A549 (cell line): ENCODE results near the gene NTN4. TPM values are rescaled to one million over a fixed set of nuclear protein-coding genes. Genes with fewer than 3 reads are reported as not detected.

Source experiments
- ATAC-seq, 2 experiments: fragments of 200-7000 bp in 1 of 2; fragments of >200 bp in 1 of 2; cut with Nextera tagmentation in 1 of 2; cut with Tn5 transposase in 1 of 2; 3 replicates each; pipeline versions ENCODE4 v1.8.0 to v1.9.1; 2018 to 2020; ENCODE audit warnings: mild to moderate bottlenecking in 1 of 2, moderate library complexity in 1 of 2
- CTCF ChIA-PET: fragments of 300-600 bp; sonication (Branson Sonifier 250); formaldehyde crosslinking; extraction: SDS; loops from one replicate; lab custom pipeline; 2021; ENCODE audit warnings: antibody characterized with exemption, inconsistent platforms; lab: Yijun Ruan, JAX
- POLR2A ChIA-PET: fragments of 350-600 bp; formaldehyde crosslinking; extraction: SDS; loops from one replicate; lab custom pipeline; 2021; ENCODE audit warnings: antibody characterized with exemption, inconsistent platforms; lab: Yijun Ruan, JAX
- DNase-seq, 2 experiments: peaks; one replicate each; pipeline versions ENCODE4 v3.0.0 to v3.0.0-alpha.2; 2011 to 2016; ENCODE audit warnings: low read depth in 1 of 2, low spot score in 1 of 2
- FAIRE-seq: peaks from 2 replicates; lab custom pipeline; 2011; peaks lifted over from hg19 to GRCh38; lab: Jason Lieb, UNC
- H3K27ac ChIP-seq, 2 experiments: fragments of >200 bp; sonication (Bioruptor Twin); formaldehyde crosslinking; 3 replicates each; pipeline ENCODE4 v1.5.1; 2016 to 2017
- H3K4me1 ChIP-seq: fragments of >200 bp; sonication (Bioruptor Twin); formaldehyde crosslinking; 3 replicates; pipeline ENCODE4 v1.6.1; 2016
- H3K4me2 ChIP-seq: fragments of >200 bp; sonication (Bioruptor Twin); formaldehyde crosslinking; 3 replicates; pipeline ENCODE4 v1.6.1; 2016
- H3K4me3 ChIP-seq: fragments of >200 bp; sonication (Bioruptor Twin); formaldehyde crosslinking; 3 replicates; pipeline ENCODE4 v1.5.1; 2016
- H3K9me3 ChIP-seq: fragments of >200 bp; sonication (Bioruptor Twin); formaldehyde crosslinking; 3 replicates; pipeline ENCODE4 v1.6.1; 2016
- CEBPB ChIP-seq, 2 experiments: fragments of >200 bp in 1 of 2; sonication (Bioruptor Twin) in 1 of 2; formaldehyde crosslinking in 1 of 2; IDR thresholded peaks; 2 replicates each; pipeline ENCODE4 v1.6.1; 2012 to 2016
- CHD4 ChIP-seq: fragments of 200-600 bp; sonication (generic); IDR thresholded peaks from 2 replicates; pipeline ENCODE4 v1.6.1; 2016; ENCODE audit warnings: antibody characterized with exemption, mild to moderate bottlenecking, borderline replicate concordance
- EHMT2 ChIP-seq: fragments of 200-600 bp; sonication (generic); IDR thresholded peaks from 2 replicates; pipeline ENCODE4 v1.6.1; 2016; ENCODE audit warnings: antibody characterized with exemption, low read depth, mild to moderate bottlenecking, moderate library complexity
- FOSL2 ChIP-seq, 2 experiments: fragments of 450-650 bp in 1 of 2; fragments of >200 bp in 1 of 2; sonication (Bioruptor Twin) in 1 of 2; formaldehyde crosslinking; IDR thresholded peaks; 2 replicates each; pipeline versions ENCODE4 v1.5.0 to v1.6.1; 2016 to 2020; ENCODE audit warnings: mild to moderate bottlenecking in 1 of 2, moderate library complexity in 1 of 2
- GATA3 ChIP-seq: IDR thresholded peaks from 2 replicates; pipeline ENCODE4 v1.6.1; 2012; ENCODE audit warnings: borderline replicate concordance
- HDAC2 ChIP-seq: fragments of 200-600 bp; sonication (generic); IDR thresholded peaks from 2 replicates; pipeline ENCODE4 v1.6.1; 2016
- HOXA7 ChIP-seq: fragments of 250-450 bp; sonication (Bioruptor Pico); IDR thresholded peaks from 2 replicates; pipeline ENCODE4 v1.5.0; 2020; ENCODE audit warnings: mild to moderate bottlenecking, moderate library complexity
- HOXB13 ChIP-seq: fragments of 250-450 bp; sonication (Bioruptor Pico); IDR thresholded peaks from 2 replicates; pipeline ENCODE4 v1.5.0; 2020; ENCODE audit warnings: low read depth, mild to moderate bottlenecking, moderate library complexity
- HOXB5 ChIP-seq: fragments of 250-450 bp; sonication (Bioruptor Pico); IDR thresholded peaks from 2 replicates; pipeline ENCODE4 v1.5.0; 2020; ENCODE audit warnings: mild to moderate bottlenecking, moderate library complexity
- JUN ChIP-seq, 2 experiments: fragments of >200 bp; sonication (Bioruptor Twin); formaldehyde crosslinking; IDR thresholded peaks; 2 replicates in 1 of 2; 3 replicates in 1 of 2; pipeline ENCODE4 v1.6.1; 2016 to 2017
- JUNB ChIP-seq: fragments of >200 bp; sonication (Bioruptor Twin); formaldehyde crosslinking; IDR thresholded peaks from 2 replicates; pipeline ENCODE4 v1.6.1; 2016
- POLR2AphosphoS2 ChIP-seq: conservative IDR thresholded peaks from 2 replicates; pipeline ENCODE4 v1.6.1; 2012; ENCODE audit warnings: low read length, improper control_type of control experiment, inconsistent platforms
- SREBF2 ChIP-seq: fragments of 450-650 bp; IDR thresholded peaks from 2 replicates; pipeline ENCODE4 v1.6.1; 2014; ENCODE audit warnings: mild to moderate bottlenecking, moderate library complexity
- WGBS: methylation state at CpG from one replicate; pipeline ENCODE4 v1.1.6; 2017; ENCODE audit errors: missing lambda C conversion rate; 5-methylcytosine and 5-hydroxymethylcytosine counted together
- polyA plus RNA-seq, 4 experiments: library from polyadenylated mRNA; depleted of rRNA in 3 of 4; stranded (reverse); fragments of >200 nt; fragmentation: RNase III in 1 of 4; extraction: RNeasy Plus Mini Kit Qiagen cat#74134 plus additional on column Dnase treatment in 1 of 4; gene quantifications; 2 replicates in 3 of 4; 3 replicates in 1 of 4; pipeline ENCODE4 v1.2.3, GENCODE V29; 2011 to 2017
- TF ChIP-seq, protein P1 (sequence below): IDR thresholded peaks from 2 replicates; pipeline ENCODE4 v1.6.1; 2012; ENCODE audit warnings: low read depth, borderline replicate concordance
- TF ChIP-seq, protein P2 (sequence below): fragments of 450-650 bp; IDR thresholded peaks from 2 replicates; pipeline ENCODE4 v1.6.1; 2014; ENCODE audit warnings: antibody characterized with exemption
- TF ChIP-seq, protein P3 (sequence below): fragments of >200 bp; sonication (Bioruptor Twin); formaldehyde crosslinking; IDR thresholded peaks from 2 replicates; pipeline ENCODE4 v1.6.1; 2016
- TF ChIP-seq, protein P4 (sequence below): fragments of 250-450 bp; sonication (Bioruptor Pico); IDR thresholded peaks from 2 replicates; pipeline ENCODE4 v1.5.0; 2020; ENCODE audit warnings: low read depth, mild to moderate bottlenecking, moderate library complexity
- TF ChIP-seq, protein P5 (sequence below): fragments of 150-350 bp; IDR thresholded peaks from 2 replicates; pipeline ENCODE4 v1.6.1; 2014; ENCODE audit warnings: low read depth, mild to moderate bottlenecking, low read length
- TF ChIP-seq, protein P6 (sequence below): fragments of >200 bp; sonication (Bioruptor Twin); formaldehyde crosslinking; IDR thresholded peaks from 3 replicates; pipeline ENCODE4 v1.6.1; 2016

NTN4 gene
- polyA plus RNA-seq, 2 of the 4 experiments (the other 2 are of a cell fraction), result 37.3 to 132 TPM

DNA sequence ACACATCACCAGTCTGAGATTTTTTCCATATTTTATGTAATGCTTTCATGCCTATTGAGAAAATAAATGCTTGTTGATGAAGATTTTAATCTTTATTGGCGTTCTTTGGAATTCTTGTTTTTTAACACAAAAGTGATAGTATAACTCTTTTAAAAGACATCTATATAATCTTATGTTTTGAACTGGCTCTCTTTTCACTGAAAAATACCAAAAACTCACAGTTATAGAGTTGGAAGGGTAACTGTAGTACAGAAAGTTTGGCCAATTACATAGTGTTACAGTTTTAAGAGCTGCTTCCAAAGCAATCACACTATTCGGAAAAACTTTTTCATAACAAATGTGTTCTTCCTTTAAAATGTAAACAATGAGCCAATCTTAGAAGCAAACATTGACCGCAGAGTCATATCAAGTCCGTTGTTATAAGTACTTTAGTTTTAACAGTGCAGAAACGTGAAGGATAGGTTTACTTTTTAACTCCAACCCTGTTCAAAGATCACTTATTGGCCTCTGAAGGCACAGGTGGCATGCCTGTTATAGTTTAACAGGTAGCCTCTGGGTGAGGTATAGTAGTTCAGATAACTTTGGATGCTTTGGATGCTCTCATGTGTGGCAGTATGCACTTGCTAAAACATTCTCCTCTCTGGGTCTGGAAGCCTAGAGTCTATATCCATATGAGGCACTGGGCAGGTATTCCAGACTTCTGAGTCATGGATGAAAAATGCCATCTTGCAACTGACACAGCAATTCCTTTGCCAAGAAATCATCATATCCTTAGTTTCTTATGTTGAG, 12.1 kb upstream of the NTN4 start (continued):
- TF ChIP-seq GATA3, result peak; percentile 94; the same call in 1 of the 2 replicates
- TF ChIP-seq CHD4, result no peak
- no peak for TF ChIP-seq HDAC2
- peak; percentile 86 to 92; a peak in 4 of 5 replicates for TF ChIP-seq JUN (IDR thresholded peaks at IDR 0.05)
- TF ChIP-seq SREBF2, result no peak
- TF ChIP-seq POLR2AphosphoS2, result no peak
- no peak for TF ChIP-seq HOXB13 (CRISPR knock-in tag)
- TF ChIP-seq, protein P1, sequence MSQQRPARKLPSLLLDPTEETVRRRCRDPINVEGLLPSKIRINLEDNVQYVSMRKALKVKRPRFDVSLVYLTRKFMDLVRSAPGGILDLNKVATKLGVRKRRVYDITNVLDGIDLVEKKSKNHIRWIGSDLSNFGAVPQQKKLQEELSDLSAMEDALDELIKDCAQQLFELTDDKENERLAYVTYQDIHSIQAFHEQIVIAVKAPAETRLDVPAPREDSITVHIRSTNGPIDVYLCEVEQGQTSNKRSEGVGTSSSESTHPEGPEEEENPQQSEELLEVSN, result no peak
- TF ChIP-seq, protein P2, sequence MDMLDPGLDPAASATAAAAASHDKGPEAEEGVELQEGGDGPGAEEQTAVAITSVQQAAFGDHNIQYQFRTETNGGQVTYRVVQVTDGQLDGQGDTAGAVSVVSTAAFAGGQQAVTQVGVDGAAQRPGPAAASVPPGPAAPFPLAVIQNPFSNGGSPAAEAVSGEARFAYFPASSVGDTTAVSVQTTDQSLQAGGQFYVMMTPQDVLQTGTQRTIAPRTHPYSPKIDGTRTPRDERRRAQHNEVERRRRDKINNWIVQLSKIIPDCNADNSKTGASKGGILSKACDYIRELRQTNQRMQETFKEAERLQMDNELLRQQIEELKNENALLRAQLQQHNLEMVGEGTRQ, result no peak
- 0 out of 2 replicates have a peak, but pooled peaks have one; percentile 36 for TF ChIP-seq HOXB5 (CRISPR knock-in tag)
- peak; percentile 21 to 82; a peak in 3 of 4 replicates for TF ChIP-seq CEBPB (IDR thresholded peaks at IDR 0.05)
- TF ChIP-seq, protein P3, sequence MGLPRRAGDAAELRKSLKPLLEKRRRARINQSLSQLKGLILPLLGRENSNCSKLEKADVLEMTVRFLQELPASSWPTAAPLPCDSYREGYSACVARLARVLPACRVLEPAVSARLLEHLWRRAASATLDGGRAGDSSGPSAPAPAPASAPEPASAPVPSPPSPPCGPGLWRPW, result 0 out of 2 replicates have a peak, but pooled peaks have one; percentile 19

DNA sequence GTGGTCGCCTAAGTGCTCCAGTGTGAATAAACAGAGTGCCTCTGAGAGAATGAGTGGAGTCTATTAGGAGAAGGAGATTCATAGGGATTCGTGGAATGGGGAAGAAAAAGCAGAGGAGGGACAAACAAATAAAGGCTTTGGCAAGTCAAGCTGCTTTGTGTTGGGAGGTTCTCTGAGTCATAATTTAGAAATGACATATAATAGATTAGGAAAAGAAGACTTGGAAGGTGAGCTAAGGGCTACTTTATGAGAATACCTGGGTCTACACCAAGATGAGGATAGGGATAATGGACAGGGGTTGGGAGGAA, 6.4 kb upstream of the NTN4 start:
- POLR2A ChIA-PET, result interaction anchor here (0.6 kb wide), 1 partner anchor 8 kb away, joined by 10 read pairs; no protein-coding TSS in a partner anchor
- H3K4me2 ChIP-seq, result peak overlapping the region; percentile 53
- peak; percentile 54 to 74 for DNase-seq

More for the DNA sequence above, 6.4 kb upstream of the NTN4 start:
- FAIRE-seq (no peak), ATAC-seq (peak; percentile 71 to 79)
- peaks cover 82% of the 10 kb centered on the region for H3K4me1 ChIP-seq
- CTCF ChIA-PET, result interaction anchor here (1.1 to 2.1 kb wide), 4 partner anchors 11 to 52 kb away, joined by 4 to 6 read pairs (median 4); no protein-coding TSS in a partner anchor
- TF ChIP-seq HOXA7 (CRISPR knock-in tag), result no peak
- TF ChIP-seq, protein P4, sequence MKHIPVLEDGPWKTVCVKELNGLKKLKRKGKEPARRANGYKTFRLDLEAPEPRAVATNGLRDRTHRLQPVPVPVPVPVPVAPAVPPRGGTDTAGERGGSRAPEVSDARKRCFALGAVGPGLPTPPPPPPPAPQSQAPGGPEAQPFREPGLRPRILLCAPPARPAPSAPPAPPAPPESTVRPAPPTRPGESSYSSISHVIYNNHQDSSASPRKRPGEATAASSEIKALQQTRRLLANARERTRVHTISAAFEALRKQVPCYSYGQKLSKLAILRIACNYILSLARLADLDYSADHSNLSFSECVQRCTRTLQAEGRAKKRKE (CRISPR knock-in tag), result no peak
- TF ChIP-seq, protein P1, result no peak
- TF ChIP-seq GATA3, result peak; percentile 33; the same call in 1 of the 2 replicates
- TF ChIP-seq, protein P5, sequence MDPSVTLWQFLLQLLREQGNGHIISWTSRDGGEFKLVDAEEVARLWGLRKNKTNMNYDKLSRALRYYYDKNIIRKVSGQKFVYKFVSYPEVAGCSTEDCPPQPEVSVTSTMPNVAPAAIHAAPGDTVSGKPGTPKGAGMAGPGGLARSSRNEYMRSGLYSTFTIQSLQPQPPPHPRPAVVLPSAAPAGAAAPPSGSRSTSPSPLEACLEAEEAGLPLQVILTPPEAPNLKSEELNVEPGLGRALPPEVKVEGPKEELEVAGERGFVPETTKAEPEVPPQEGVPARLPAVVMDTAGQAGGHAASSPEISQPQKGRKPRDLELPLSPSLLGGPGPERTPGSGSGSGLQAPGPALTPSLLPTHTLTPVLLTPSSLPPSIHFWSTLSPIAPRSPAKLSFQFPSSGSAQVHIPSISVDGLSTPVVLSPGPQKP, result no peak
- no peak for TF ChIP-seq EHMT2
- TF ChIP-seq, protein P6, sequence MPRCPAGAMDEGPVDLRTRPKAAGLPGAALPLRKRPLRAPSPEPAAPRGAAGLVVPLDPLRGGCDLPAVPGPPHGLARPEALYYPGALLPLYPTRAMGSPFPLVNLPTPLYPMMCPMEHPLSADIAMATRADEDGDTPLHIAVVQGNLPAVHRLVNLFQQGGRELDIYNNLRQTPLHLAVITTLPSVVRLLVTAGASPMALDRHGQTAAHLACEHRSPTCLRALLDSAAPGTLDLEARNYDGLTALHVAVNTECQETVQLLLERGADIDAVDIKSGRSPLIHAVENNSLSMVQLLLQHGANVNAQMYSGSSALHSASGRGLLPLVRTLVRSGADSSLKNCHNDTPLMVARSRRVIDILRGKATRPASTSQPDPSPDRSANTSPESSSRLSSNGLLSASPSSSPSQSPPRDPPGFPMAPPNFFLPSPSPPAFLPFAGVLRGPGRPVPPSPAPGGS, result no peak
- peak; percentile 23; the same call in 1 of the 2 replicates for TF ChIP-seq FOSL2 (IDR thresholded peaks at IDR 0.05)
- peak; percentile 78 for TF ChIP-seq FOSL2 (CRISPR knock-in tag; IDR thresholded peaks at IDR 0.05)
- TF ChIP-seq JUNB, result 0 out of 2 replicates have a peak, but pooled peaks have one; percentile 4
- WGBS, result 0% methylated on average over 2 of the region's 2 CpGs
- no peaks in the 10 kb centered on the region for H3K9me3 ChIP-seq
- peak overlapping the region; percentile 76 to 97 for H3K27ac ChIP-seq
- no peak overlapping the region for H3K4me3 ChIP-seq
